SK-N-SH (cell line): ENCODE measurements around the gene FRK. TPM values are rescaled to one million over a fixed set of nuclear protein-coding genes. Genes with fewer than 3 reads are reported as not detected.

Experiments used
- CTCF ChIA-PET: fragments of 300-600, 350-600 bp; formaldehyde crosslinking; extraction: SDS; loops from one replicate; lab custom pipeline; 2021; lab: Yijun Ruan, JAX
- POLR2A ChIA-PET: fragments of 350-600 bp; sonication (Branson Sonifier 250); formaldehyde crosslinking; extraction: SDS; loops from one replicate; lab custom pipeline; 2020; ENCODE audit warnings: antibody characterized with exemption, inconsistent platforms; lab: Yijun Ruan, JAX
- DNase-seq: peaks from one replicate; pipeline ENCODE4 v3.0.0; 2012
- H2AFZ ChIP-seq: fragments of 200-600 bp; sonication (generic); 2 replicates; pipeline ENCODE4 v1.8.1; 2016; ENCODE audit warnings: antibody characterized with exemption, mild to moderate bottlenecking, low read depth
- H3F3A ChIP-seq: fragments of 200-600 bp; sonication (generic); replicated peaks from 2 replicates; pipeline ENCODE3; 2016; ENCODE audit warnings: antibody characterized with exemption, mild to moderate bottlenecking; ENCODE audit not compliant: insufficient read depth
- H3K27ac ChIP-seq, 2 experiments: fragments of 200-500 bp in 1 of 2; fragments of 200-600 bp in 1 of 2; sonication (Bioruptor generic) in 1 of 2; sonication (generic), shearing (Covaris generic) in 1 of 2; 2 replicates each; pipeline versions ENCODE4 v1.5.1 to v1.6.1; 2014 to 2016; ENCODE audit warnings: low read depth in 2 of 2, inconsistent platforms in 1 of 2, low read length in 1 of 2, mild to moderate bottlenecking in 1 of 2, mixed read lengths in 1 of 2
- H3K27me3 ChIP-seq: fragments of 200-600 bp; sonication (generic), shearing (Covaris generic); 2 replicates; pipeline ENCODE4 v1.6.1; 2016; ENCODE audit warnings: mixed run types; ENCODE audit not compliant: insufficient read depth
- H3K36me3 ChIP-seq, 2 experiments: fragments of 200-500 bp in 1 of 2; fragments of 200-600 bp in 1 of 2; sonication (Bioruptor generic) in 1 of 2; sonication (generic) in 1 of 2; replicated peaks in 1 of 2; 2 replicates each; pipeline versions ENCODE3 to v1.5.1; 2014 to 2016; ENCODE audit warnings: low read length in 1 of 2, mild to moderate bottlenecking in 1 of 2; ENCODE audit not compliant: insufficient read depth in 2 of 2, control insufficient read depth in 1 of 2
- H3K4me1 ChIP-seq, 2 experiments: fragments of 200-500 bp in 1 of 2; fragments of 200-600 bp in 1 of 2; sonication (Bioruptor generic) in 1 of 2; sonication (generic), shearing (Covaris generic) in 1 of 2; 2 replicates each; pipeline versions ENCODE4 v1.5.1 to v1.6.1; 2014 to 2016; ENCODE audit warnings: low read depth in 1 of 2, low read length in 1 of 2, mixed run types in 1 of 2; ENCODE audit not compliant: insufficient read depth in 2 of 2, control insufficient read depth in 1 of 2
- H3K4me2 ChIP-seq: fragments of 200-600 bp; sonication (generic), shearing (Covaris generic); 2 replicates; pipeline ENCODE4 v1.6.1; 2017; ENCODE audit warnings: mixed run types
- H3K4me3 ChIP-seq, 2 experiments: fragments of 200-500 bp in 1 of 2; fragments of 200-600 bp in 1 of 2; sonication (Bioruptor generic) in 1 of 2; sonication (generic), shearing (Covaris generic) in 1 of 2; 2 replicates each; pipeline versions ENCODE4 v1.5.1 to v1.8.1; 2014 to 2016; ENCODE audit warnings: low read depth in 2 of 2, inconsistent platforms in 1 of 2, low read length in 1 of 2, mild to moderate bottlenecking in 1 of 2, mixed read lengths in 1 of 2, moderate library complexity in 1 of 2
- H3K79me2 ChIP-seq: fragments of 200-600 bp; sonication (generic); 2 replicates; pipeline ENCODE4 v1.8.1; 2017; ENCODE audit warnings: mild to moderate bottlenecking; ENCODE audit not compliant: insufficient read depth
- H3K9ac ChIP-seq: fragments of 200-600 bp; sonication (generic); 2 replicates; pipeline ENCODE4 v1.6.1; 2017; ENCODE audit warnings: mixed run types
- H3K9me2 ChIP-seq: fragments of 200-600 bp; sonication (generic); 2 replicates; pipeline ENCODE4 v1.6.1; 2017; ENCODE audit warnings: mixed run types
- H3K9me3 ChIP-seq: fragments of 200-600 bp; sonication (generic); 2 replicates; pipeline ENCODE4 v1.6.1; 2017; ENCODE audit warnings: mixed run types, mild to moderate bottlenecking, moderate library complexity
- H4K20me1 ChIP-seq: fragments of 200-600 bp; sonication (generic); 2 replicates; pipeline ENCODE4 v1.6.1; 2017; ENCODE audit warnings: mild to moderate bottlenecking, mixed run types; ENCODE audit not compliant: insufficient read depth
- EZH2phosphoT487 ChIP-seq: fragments of 200-600 bp; sonication (generic); IDR thresholded peaks from 2 replicates; pipeline ENCODE4 v1.6.1; 2017; ENCODE audit warnings: low read depth, mixed run types, mild to moderate bottlenecking, antibody characterized with exemption, moderate library complexity, borderline replicate concordance
- GABPA ChIP-seq: IDR thresholded peaks from 2 replicates; pipeline ENCODE4 v1.4.0; 2012; ENCODE audit warnings: low read depth, mild to moderate bottlenecking
- JUND ChIP-seq: IDR thresholded peaks from 2 replicates; pipeline ENCODE4 v1.4.0; 2012
- MXI1 ChIP-seq: IDR thresholded peaks from 2 replicates; pipeline ENCODE4 v1.6.1; 2012; ENCODE audit warnings: mild to moderate bottlenecking, low read depth, low read length, improper control_type of control experiment
- NFIC ChIP-seq: IDR thresholded peaks from 2 replicates; pipeline ENCODE4 v1.4.0; 2012; ENCODE audit warnings: borderline replicate concordance
- POLR2AphosphoS5 ChIP-seq: IDR thresholded peaks from 2 replicates; pipeline ENCODE4 v1.6.1; 2012; ENCODE audit warnings: low read depth, low read length
- REST ChIP-seq: IDR thresholded peaks from 2 replicates; pipeline ENCODE4 v1.6.1; 2012; ENCODE audit warnings: mild to moderate bottlenecking, low read depth, low read length, moderate library complexity
- SIN3A ChIP-seq: IDR thresholded peaks from 2 replicates; pipeline ENCODE4 v1.6.1; 2012; ENCODE audit warnings: low read depth, mild to moderate bottlenecking, low read length, moderate library complexity, borderline replicate concordance
- SMC3 ChIP-seq: IDR thresholded peaks from 2 replicates; pipeline ENCODE4 v1.6.1; 2012; ENCODE audit warnings: low read depth, low read length, improper control_type of control experiment
- TAF1 ChIP-seq: IDR thresholded peaks from 2 replicates; pipeline ENCODE4 v1.6.1; 2012; ENCODE audit warnings: low read depth, mild to moderate bottlenecking, low read length, moderate library complexity, borderline replicate concordance
- TEAD4 ChIP-seq: IDR thresholded peaks from 2 replicates; pipeline ENCODE4 v1.4.0; 2012; ENCODE audit warnings: mild to moderate bottlenecking, borderline replicate concordance; ENCODE audit not compliant: insufficient read depth
- WGBS: methylation state at CpG from one replicate; pipeline ENCODE4 v1.1.6; 2017; ENCODE audit warnings: low lambda C conversion rate; 5-methylcytosine and 5-hydroxymethylcytosine counted together
- polyA plus RNA-seq, 3 experiments: library from polyadenylated mRNA; depleted of rRNA; stranded (reverse); fragments of >200 nt; gene quantifications; 2 replicates each; pipeline ENCODE4 v1.2.3, GENCODE V29; 2012
- TF ChIP-seq, protein P1 (sequence below): IDR thresholded peaks from 2 replicates; pipeline ENCODE4; 2012
- TF ChIP-seq, protein P2 (sequence below): fragments of 150-350 bp; IDR thresholded peaks from 2 replicates; pipeline ENCODE4 v1.6.1; 2017; ENCODE audit warnings: antibody characterized with exemption, low read length, low read depth, borderline replicate concordance

The FRK gene
- polyA plus RNA-seq, 1 of the 3 experiments (the other 2 are of a cell fraction), result under 0.01 TPM

DNA sequence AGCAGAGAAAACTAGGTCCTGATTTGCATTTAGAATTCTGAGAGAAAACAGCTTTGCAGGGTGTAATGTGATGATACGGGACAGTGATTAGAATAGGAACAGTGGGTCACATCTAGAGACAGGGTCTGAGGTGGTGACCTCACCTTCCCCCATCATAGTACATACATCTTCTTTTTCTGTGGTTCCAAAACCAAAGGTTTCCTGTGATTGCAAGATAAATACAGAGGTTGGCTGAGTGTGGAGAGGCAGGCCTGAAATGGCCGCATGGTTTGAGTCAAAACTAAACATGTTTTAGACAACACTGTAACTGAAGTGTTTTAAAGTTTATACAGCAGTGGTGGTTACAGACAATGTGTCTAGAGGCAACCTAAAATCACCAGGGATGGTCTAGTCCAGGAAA, 29.6 kb upstream of the FRK start:
- H3K9ac ChIP-seq, result no peak overlapping the region
- H3K36me3 ChIP-seq, result no peaks in the 10 kb centered on the region
- TF ChIP-seq SMC3 (no peak), REST (no peak), SIN3A (no peak), MXI1 (no peak), TEAD4 (no peak), TAF1 (no peak), EZH2phosphoT487 (no peak), JUND (no peak), POLR2AphosphoS5 (no peak), GABPA (no peak), NFIC (no peak)
- TF ChIP-seq, protein P1, sequence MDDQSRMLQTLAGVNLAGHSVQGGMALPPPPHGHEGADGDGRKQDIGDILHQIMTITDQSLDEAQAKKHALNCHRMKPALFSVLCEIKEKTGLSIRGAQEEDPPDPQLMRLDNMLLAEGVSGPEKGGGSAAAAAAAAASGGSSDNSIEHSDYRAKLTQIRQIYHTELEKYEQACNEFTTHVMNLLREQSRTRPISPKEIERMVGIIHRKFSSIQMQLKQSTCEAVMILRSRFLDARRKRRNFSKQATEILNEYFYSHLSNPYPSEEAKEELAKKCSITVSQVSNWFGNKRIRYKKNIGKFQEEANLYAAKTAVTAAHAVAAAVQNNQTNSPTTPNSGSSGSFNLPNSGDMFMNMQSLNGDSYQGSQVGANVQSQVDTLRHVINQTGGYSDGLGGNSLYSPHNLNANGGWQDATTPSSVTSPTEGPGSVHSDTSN, result no peak
- TF ChIP-seq, protein P2, sequence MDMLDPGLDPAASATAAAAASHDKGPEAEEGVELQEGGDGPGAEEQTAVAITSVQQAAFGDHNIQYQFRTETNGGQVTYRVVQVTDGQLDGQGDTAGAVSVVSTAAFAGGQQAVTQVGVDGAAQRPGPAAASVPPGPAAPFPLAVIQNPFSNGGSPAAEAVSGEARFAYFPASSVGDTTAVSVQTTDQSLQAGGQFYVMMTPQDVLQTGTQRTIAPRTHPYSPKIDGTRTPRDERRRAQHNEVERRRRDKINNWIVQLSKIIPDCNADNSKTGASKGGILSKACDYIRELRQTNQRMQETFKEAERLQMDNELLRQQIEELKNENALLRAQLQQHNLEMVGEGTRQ, result no peak
- WGBS, result 72% methylated on average over 2 of the region's 2 CpGs
- ChIA-PET CTCF (no interaction called here), POLR2A (interaction anchor here (1.5 kb wide), 1 partner anchor 10 kb away, joined by 3 read pairs; the partner anchor contains the start of gene NT5DC1)
- H3K27me3 ChIP-seq, result no peaks in the 10 kb centered on the region
- no peaks in the 10 kb centered on the region for H3K9me2 ChIP-seq
- no peaks in the 10 kb centered on the region for H3K79me2 ChIP-seq
- H3K9me3 ChIP-seq, result no peaks in the 10 kb centered on the region
- H3K4me1 ChIP-seq, result no peaks in the 10 kb centered on the region; a peak in 1 of 4 replicates
- H3K27ac ChIP-seq, result no peak overlapping the region
- H4K20me1 ChIP-seq, result no peaks in the 10 kb centered on the region
- H3F3A ChIP-seq, result no peaks in the 10 kb centered on the region
- H2AFZ ChIP-seq, result no peak overlapping the region
- no peak overlapping the region for H3K4me2 ChIP-seq
- H3K4me3 ChIP-seq, result no peak overlapping the region
- DNase-seq, result no peak
